DND-41 (cell line): ENCODE measurements around the gene SLC16A3.

Experiments
- ATAC-seq: fragments of 200-7000 bp; cut with Tn5 transposase; 3 replicates; pipeline ENCODE4 v1.9.1; 2021; ENCODE audit warnings: low read depth; ENCODE audit not compliant: insufficient read depth
- DNase-seq: peaks from one replicate; pipeline ENCODE4 v3.0.0-alpha.2; 2020
- H2AFZ ChIP-seq: 2 replicates; pipeline ENCODE4 v1.6.0; 2012; ENCODE audit warnings: low read depth, low read length
- H3K27ac ChIP-seq: 2 replicates; pipeline ENCODE4 v1.5.1; 2012; ENCODE audit warnings: low read length, inconsistent platforms
- H3K27me3 ChIP-seq: fragments of 200-600 bp; sonication (generic); 2 replicates; pipeline ENCODE4 v1.6.0; 2012; ENCODE audit warnings: low read length, mild to moderate bottlenecking, inconsistent platforms; ENCODE audit not compliant: insufficient read depth, poor library complexity
- H3K36me3 ChIP-seq: 2 replicates; pipeline ENCODE4 v1.5.1; 2012; ENCODE audit warnings: low read length, inconsistent platforms; ENCODE audit not compliant: insufficient read depth
- H3K4me1 ChIP-seq: 2 replicates; pipeline ENCODE4 v1.5.1; 2012; ENCODE audit warnings: mild to moderate bottlenecking, low read length; ENCODE audit not compliant: insufficient read depth
- H3K4me2 ChIP-seq: 2 replicates; pipeline ENCODE4 v1.6.0; 2012; ENCODE audit warnings: mild to moderate bottlenecking, moderate library complexity, low read length, inconsistent platforms; ENCODE audit not compliant: insufficient read depth
- H3K4me3 ChIP-seq, 2 experiments: fragments of 200-600 bp in 1 of 2; shearing (Covaris generic) in 1 of 2; 2 replicates each; pipeline ENCODE4 v1.5.1; 2012 to 2016; ENCODE audit warnings: inconsistent platforms in 2 of 2, low read length in 2 of 2, mild to moderate bottlenecking in 2 of 2, low read depth in 1 of 2, moderate library complexity in 1 of 2
- H3K79me2 ChIP-seq: 2 replicates; pipeline ENCODE4 v1.6.0; 2012; ENCODE audit warnings: low read length, inconsistent platforms; ENCODE audit not compliant: insufficient read depth
- H3K9ac ChIP-seq: 2 replicates; pipeline ENCODE4 v1.6.0; 2012; ENCODE audit warnings: low read depth, mild to moderate bottlenecking, inconsistent platforms, low read length, moderate library complexity
- H3K9me3 ChIP-seq: 2 replicates; pipeline ENCODE4 v1.5.1; 2012; ENCODE audit warnings: low read length, moderate library complexity, mild to moderate bottlenecking, inconsistent platforms; ENCODE audit not compliant: insufficient read depth, severe bottlenecking
- H4K20me1 ChIP-seq: 2 replicates; pipeline ENCODE4 v1.6.0; 2012; ENCODE audit warnings: low read length; ENCODE audit not compliant: insufficient read depth
- EZH2 ChIP-seq: IDR thresholded peaks from 3 replicates; pipeline ENCODE4 v1.6.1; 2012; ENCODE audit warnings: borderline replicate concordance, low read depth, mild to moderate bottlenecking, moderate library complexity, low read length, inconsistent platforms; ENCODE audit not compliant: severe bottlenecking
- TF ChIP-seq, protein P1 (sequence below): IDR thresholded peaks from 2 replicates; pipeline ENCODE4 v1.5.1; 2012; ENCODE audit warnings: borderline replicate concordance, low read length, moderate library complexity, mild to moderate bottlenecking; ENCODE audit not compliant: poor library complexity, severe bottlenecking; ENCODE audit errors: extremely low read depth

SLC16A3 gene

DNA sequence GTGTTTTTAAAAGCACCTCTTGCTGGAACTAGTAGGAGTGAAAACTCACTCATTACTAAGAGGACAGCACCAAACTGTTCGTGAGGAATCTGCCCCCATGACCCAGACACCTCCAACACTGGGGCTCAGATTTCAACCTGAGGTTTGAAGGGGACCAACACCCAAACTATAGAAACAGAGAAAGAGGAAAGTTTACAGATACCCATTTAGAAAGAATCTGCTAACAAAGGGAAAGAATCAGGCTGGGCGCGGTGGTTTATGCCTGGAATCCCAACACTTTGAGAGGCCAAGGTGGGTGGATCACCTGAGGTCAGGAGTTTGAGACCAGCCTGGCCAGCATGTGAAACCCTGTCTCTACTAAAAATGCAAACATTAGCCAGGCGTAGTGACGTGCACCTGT, 48.1 kb downstream of the SLC16A3 start:
- no peak overlapping the region for H3K4me2 ChIP-seq
- H3K79me2 ChIP-seq: peaks cover 15% of the 10 kb centered on the region
- peaks cover 7% of the 10 kb centered on the region for H3K36me3 ChIP-seq
- peaks cover 17% of the 10 kb centered on the region for H3K4me1 ChIP-seq
- peaks cover 7% of the 10 kb centered on the region for H4K20me1 ChIP-seq
- TF ChIP-seq, protein P1, sequence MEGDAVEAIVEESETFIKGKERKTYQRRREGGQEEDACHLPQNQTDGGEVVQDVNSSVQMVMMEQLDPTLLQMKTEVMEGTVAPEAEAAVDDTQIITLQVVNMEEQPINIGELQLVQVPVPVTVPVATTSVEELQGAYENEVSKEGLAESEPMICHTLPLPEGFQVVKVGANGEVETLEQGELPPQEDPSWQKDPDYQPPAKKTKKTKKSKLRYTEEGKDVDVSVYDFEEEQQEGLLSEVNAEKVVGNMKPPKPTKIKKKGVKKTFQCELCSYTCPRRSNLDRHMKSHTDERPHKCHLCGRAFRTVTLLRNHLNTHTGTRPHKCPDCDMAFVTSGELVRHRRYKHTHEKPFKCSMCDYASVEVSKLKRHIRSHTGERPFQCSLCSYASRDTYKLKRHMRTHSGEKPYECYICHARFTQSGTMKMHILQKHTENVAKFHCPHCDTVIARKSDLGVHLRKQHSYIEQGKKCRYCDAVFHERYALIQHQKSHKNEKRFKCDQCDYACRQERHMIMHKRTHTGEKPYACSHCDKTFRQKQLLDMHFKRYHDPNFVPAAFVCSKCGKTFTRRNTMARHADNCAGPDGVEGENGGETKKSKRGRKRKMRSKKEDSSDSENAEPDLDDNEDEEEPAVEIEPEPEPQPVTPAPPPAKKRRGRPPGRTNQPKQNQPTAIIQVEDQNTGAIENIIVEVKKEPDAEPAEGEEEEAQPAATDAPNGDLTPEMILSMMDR: no peak
- no peak for TF ChIP-seq EZH2
- H3K27me3 ChIP-seq: no peaks in the 10 kb centered on the region
- no peak overlapping the region for H2AFZ ChIP-seq
- H3K4me3 ChIP-seq: no peak overlapping the region
- DNase-seq (no peak), ATAC-seq (no peak)
- H3K9me3 ChIP-seq: no peaks in the 10 kb centered on the region
- H3K27ac ChIP-seq: no peak overlapping the region
- H3K9ac ChIP-seq: no peak overlapping the region

DNA sequence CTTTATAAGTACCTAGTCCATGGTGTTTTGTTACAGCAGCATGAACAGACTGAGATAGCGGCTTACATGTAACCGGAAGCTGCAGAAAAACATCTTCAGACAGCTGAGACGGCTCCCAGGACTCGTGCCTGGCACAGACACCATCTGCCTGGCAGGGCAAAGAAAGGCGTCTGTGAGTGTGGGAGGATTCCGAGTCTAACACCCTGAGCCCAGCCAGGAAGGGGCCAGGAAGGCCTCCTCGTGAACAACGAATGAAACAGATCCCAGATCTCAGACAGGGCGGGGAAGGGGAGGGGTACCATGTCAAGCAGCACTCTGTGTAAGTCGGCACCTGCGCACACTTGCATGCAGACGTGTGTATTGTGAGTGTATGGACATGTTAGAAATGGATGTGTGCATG, 49.0 kb downstream of the SLC16A3 start:
- H3K79me2 ChIP-seq: peaks cover 6% of the 10 kb centered on the region
- H3K4me2 ChIP-seq: no peak overlapping the region
- no peak overlapping the region for H3K27ac ChIP-seq
- no peaks in the 10 kb centered on the region for H4K20me1 ChIP-seq
- no peak for ATAC-seq
- H3K27me3 ChIP-seq: no peaks in the 10 kb centered on the region
- DNase-seq: no peak
- peaks cover 10% of the 10 kb centered on the region for H3K4me1 ChIP-seq
- H2AFZ ChIP-seq: no peak overlapping the region
- TF ChIP-seq, protein P1: no peak
- TF ChIP-seq EZH2: no peak
- no peaks in the 10 kb centered on the region for H3K36me3 ChIP-seq
- no peak overlapping the region for H3K4me3 ChIP-seq
- no peaks in the 10 kb centered on the region for H3K9me3 ChIP-seq
- no peak overlapping the region for H3K9ac ChIP-seq

DNA sequence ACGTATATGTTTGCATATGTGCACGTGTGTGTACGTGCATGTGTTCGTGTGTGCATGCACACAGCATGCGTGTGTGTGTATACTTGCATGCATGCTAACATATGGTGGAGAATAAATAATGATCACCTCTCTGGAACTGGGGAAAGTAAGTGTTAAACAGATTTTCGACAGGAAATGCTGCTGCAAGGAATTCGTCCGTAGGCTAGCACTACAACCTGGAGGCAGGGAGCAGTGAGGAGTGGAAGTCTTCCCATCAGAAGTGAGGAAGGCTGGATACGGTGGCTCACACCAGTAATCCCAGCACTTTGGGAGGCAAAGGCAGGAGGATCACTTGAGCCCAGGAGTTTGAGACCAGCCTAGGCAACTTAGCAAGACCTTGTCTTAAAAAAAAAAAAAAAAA, 49.5 kb downstream of the SLC16A3 start:
- Histone ChIP-seq H3K27ac (no peak overlapping the region), H3K36me3 (no peaks in the 10 kb centered on the region), H3K79me2 (peaks cover 1% of the 10 kb centered on the region; the same call in 1 of the 2 replicates), H3K4me3 (no peak overlapping the region), H2AFZ (no peak overlapping the region), H3K4me1 (peaks cover 10% of the 10 kb centered on the region), H3K4me2 (no peak overlapping the region), H3K9me3 (no peaks in the 10 kb centered on the region), H3K9ac (no peak overlapping the region), H3K27me3 (no peaks in the 10 kb centered on the region), H4K20me1 (no peaks in the 10 kb centered on the region)
- ATAC-seq (no peak), DNase-seq (no peak)
- TF ChIP-seq, protein P1: no peak
- no peak for TF ChIP-seq EZH2
